SK-N-SH (cell line): ENCODE measurements around the gene SMIM10L2A. TPM values are rescaled to one million over a fixed set of nuclear protein-coding genes. Genes with fewer than 3 reads are reported as not detected.

Source experiments
- CTCF ChIA-PET: fragments of 300-600, 350-600 bp; formaldehyde crosslinking; extraction: SDS; loops from one replicate; lab custom pipeline; 2021; lab: Yijun Ruan, JAX
- POLR2A ChIA-PET: fragments of 350-600 bp; sonication (Branson Sonifier 250); formaldehyde crosslinking; extraction: SDS; loops from one replicate; lab custom pipeline; 2020; ENCODE audit warnings: antibody characterized with exemption, inconsistent platforms; lab: Yijun Ruan, JAX
- DNase-seq: peaks from one replicate; pipeline ENCODE4 v3.0.0; 2012
- H2AFZ ChIP-seq: fragments of 200-600 bp; sonication (generic); 2 replicates; pipeline ENCODE4 v1.8.1; 2016; ENCODE audit warnings: antibody characterized with exemption, mild to moderate bottlenecking, low read depth
- H3F3A ChIP-seq: fragments of 200-600 bp; sonication (generic); replicated peaks from 2 replicates; pipeline ENCODE3; 2016; ENCODE audit warnings: antibody characterized with exemption, mild to moderate bottlenecking; ENCODE audit not compliant: insufficient read depth
- H3K27ac ChIP-seq, 2 experiments: fragments of 200-500 bp in 1 of 2; fragments of 200-600 bp in 1 of 2; sonication (Bioruptor generic) in 1 of 2; sonication (generic), shearing (Covaris generic) in 1 of 2; 2 replicates each; pipeline versions ENCODE4 v1.5.1 to v1.6.1; 2014 to 2016; ENCODE audit warnings: low read depth in 2 of 2, inconsistent platforms in 1 of 2, low read length in 1 of 2, mild to moderate bottlenecking in 1 of 2, mixed read lengths in 1 of 2
- H3K27me3 ChIP-seq: fragments of 200-600 bp; sonication (generic), shearing (Covaris generic); 2 replicates; pipeline ENCODE4 v1.6.1; 2016; ENCODE audit warnings: mixed run types; ENCODE audit not compliant: insufficient read depth
- H3K36me3 ChIP-seq, 2 experiments: fragments of 200-500 bp in 1 of 2; fragments of 200-600 bp in 1 of 2; sonication (Bioruptor generic) in 1 of 2; sonication (generic) in 1 of 2; replicated peaks in 1 of 2; 2 replicates each; pipeline versions ENCODE3 to v1.5.1; 2014 to 2016; ENCODE audit warnings: low read length in 1 of 2, mild to moderate bottlenecking in 1 of 2; ENCODE audit not compliant: insufficient read depth in 2 of 2, control insufficient read depth in 1 of 2
- H3K4me1 ChIP-seq, 2 experiments: fragments of 200-500 bp in 1 of 2; fragments of 200-600 bp in 1 of 2; sonication (Bioruptor generic) in 1 of 2; sonication (generic), shearing (Covaris generic) in 1 of 2; 2 replicates each; pipeline versions ENCODE4 v1.5.1 to v1.6.1; 2014 to 2016; ENCODE audit warnings: low read depth in 1 of 2, low read length in 1 of 2, mixed run types in 1 of 2; ENCODE audit not compliant: insufficient read depth in 2 of 2, control insufficient read depth in 1 of 2
- H3K4me2 ChIP-seq: fragments of 200-600 bp; sonication (generic), shearing (Covaris generic); 2 replicates; pipeline ENCODE4 v1.6.1; 2017; ENCODE audit warnings: mixed run types
- H3K4me3 ChIP-seq, 2 experiments: fragments of 200-500 bp in 1 of 2; fragments of 200-600 bp in 1 of 2; sonication (Bioruptor generic) in 1 of 2; sonication (generic), shearing (Covaris generic) in 1 of 2; 2 replicates each; pipeline versions ENCODE4 v1.5.1 to v1.8.1; 2014 to 2016; ENCODE audit warnings: low read depth in 2 of 2, inconsistent platforms in 1 of 2, low read length in 1 of 2, mild to moderate bottlenecking in 1 of 2, mixed read lengths in 1 of 2, moderate library complexity in 1 of 2
- H3K79me2 ChIP-seq: fragments of 200-600 bp; sonication (generic); 2 replicates; pipeline ENCODE4 v1.8.1; 2017; ENCODE audit warnings: mild to moderate bottlenecking; ENCODE audit not compliant: insufficient read depth
- H3K9ac ChIP-seq: fragments of 200-600 bp; sonication (generic); 2 replicates; pipeline ENCODE4 v1.6.1; 2017; ENCODE audit warnings: mixed run types
- H3K9me2 ChIP-seq: fragments of 200-600 bp; sonication (generic); 2 replicates; pipeline ENCODE4 v1.6.1; 2017; ENCODE audit warnings: mixed run types
- H3K9me3 ChIP-seq: fragments of 200-600 bp; sonication (generic); 2 replicates; pipeline ENCODE4 v1.6.1; 2017; ENCODE audit warnings: mixed run types, mild to moderate bottlenecking, moderate library complexity
- H4K20me1 ChIP-seq: fragments of 200-600 bp; sonication (generic); 2 replicates; pipeline ENCODE4 v1.6.1; 2017; ENCODE audit warnings: mild to moderate bottlenecking, mixed run types; ENCODE audit not compliant: insufficient read depth
- CHD2 ChIP-seq: fragments of 150-350 bp; IDR thresholded peaks from 2 replicates; pipeline ENCODE4 v1.6.1; 2018; ENCODE audit warnings: low read length; ENCODE audit not compliant: partially characterized antibody
- ELF1 ChIP-seq: IDR thresholded peaks from 2 replicates; pipeline ENCODE4 v1.4.0; 2012
- EZH2phosphoT487 ChIP-seq: fragments of 200-600 bp; sonication (generic); IDR thresholded peaks from 2 replicates; pipeline ENCODE4 v1.6.1; 2017; ENCODE audit warnings: low read depth, mixed run types, mild to moderate bottlenecking, antibody characterized with exemption, moderate library complexity, borderline replicate concordance
- FOSL2 ChIP-seq: IDR thresholded peaks from 2 replicates; pipeline ENCODE4 v1.4.0; 2012; ENCODE audit warnings: low read depth, mild to moderate bottlenecking, moderate library complexity, borderline replicate concordance
- FOXJ3 ChIP-seq: sonication (generic); formaldehyde crosslinking; IDR thresholded peaks from 2 replicates; pipeline ENCODE4 v1.5.1; 2020; ENCODE audit warnings: mild to moderate bottlenecking, missing genetic modification reagents
- GATA2 ChIP-seq: sonication (generic); formaldehyde crosslinking; IDR thresholded peaks from 2 replicates; pipeline ENCODE4 v1.5.0; 2020; ENCODE audit warnings: mild to moderate bottlenecking, missing genetic modification reagents
- JUND ChIP-seq: IDR thresholded peaks from 2 replicates; pipeline ENCODE4 v1.4.0; 2012
- MXI1 ChIP-seq: IDR thresholded peaks from 2 replicates; pipeline ENCODE4 v1.6.1; 2012; ENCODE audit warnings: mild to moderate bottlenecking, low read depth, low read length, improper control_type of control experiment
- NFIC ChIP-seq: IDR thresholded peaks from 2 replicates; pipeline ENCODE4 v1.4.0; 2012; ENCODE audit warnings: borderline replicate concordance
- POLR2AphosphoS5 ChIP-seq: IDR thresholded peaks from 2 replicates; pipeline ENCODE4 v1.6.1; 2012; ENCODE audit warnings: low read depth, low read length
- RAD21 ChIP-seq: IDR thresholded peaks from 2 replicates; pipeline ENCODE4 v1.6.1; 2012; ENCODE audit warnings: mild to moderate bottlenecking, low read length
- SMC3 ChIP-seq: IDR thresholded peaks from 2 replicates; pipeline ENCODE4 v1.6.1; 2012; ENCODE audit warnings: low read depth, low read length, improper control_type of control experiment
- TAF1 ChIP-seq: IDR thresholded peaks from 2 replicates; pipeline ENCODE4 v1.6.1; 2012; ENCODE audit warnings: low read depth, mild to moderate bottlenecking, low read length, moderate library complexity, borderline replicate concordance
- TCF12 ChIP-seq: IDR thresholded peaks from 2 replicates; pipeline ENCODE4 v1.4.0; 2012
- TEAD4 ChIP-seq: IDR thresholded peaks from 2 replicates; pipeline ENCODE4 v1.4.0; 2012; ENCODE audit warnings: mild to moderate bottlenecking, borderline replicate concordance; ENCODE audit not compliant: insufficient read depth
- WGBS: methylation state at CpG from one replicate; pipeline ENCODE4 v1.1.6; 2017; ENCODE audit warnings: low lambda C conversion rate; 5-methylcytosine and 5-hydroxymethylcytosine counted together
- polyA plus RNA-seq, 3 experiments: library from polyadenylated mRNA; depleted of rRNA; stranded (reverse); fragments of >200 nt; gene quantifications; 2 replicates each; pipeline ENCODE4 v1.2.3, GENCODE V29; 2012
- TF ChIP-seq, protein P1 (sequence below): IDR thresholded peaks from 2 replicates; pipeline ENCODE4 v1.4.0; 2012; ENCODE audit warnings: low read depth, borderline replicate concordance
- TF ChIP-seq, protein P2 (sequence below): fragments of 200-600 bp; sonication (generic); IDR thresholded peaks from 2 replicates; pipeline ENCODE4 v1.6.1; 2017; ENCODE audit warnings: antibody characterized with exemption, mild to moderate bottlenecking, moderate library complexity
- TF ChIP-seq, protein P3 (sequence below): fragments of 150-350 bp; IDR thresholded peaks from 2 replicates; pipeline ENCODE4 v1.6.1; 2016; ENCODE audit warnings: mild to moderate bottlenecking, low read depth, low read length
- TF ChIP-seq, protein P4 (sequence below): IDR thresholded peaks from 2 replicates; pipeline ENCODE4 v1.4.0; 2012; ENCODE audit warnings: low read depth
- TF ChIP-seq, protein P5 (sequence below): IDR thresholded peaks from 2 replicates; pipeline ENCODE4 v1.6.1; 2012; ENCODE audit warnings: mild to moderate bottlenecking, low read depth, low read length, moderate library complexity

The SMIM10L2A gene
- polyA plus RNA-seq, 1 of the 3 experiments (the other 2 are of a cell fraction) = 0.15 TPM

DNA sequence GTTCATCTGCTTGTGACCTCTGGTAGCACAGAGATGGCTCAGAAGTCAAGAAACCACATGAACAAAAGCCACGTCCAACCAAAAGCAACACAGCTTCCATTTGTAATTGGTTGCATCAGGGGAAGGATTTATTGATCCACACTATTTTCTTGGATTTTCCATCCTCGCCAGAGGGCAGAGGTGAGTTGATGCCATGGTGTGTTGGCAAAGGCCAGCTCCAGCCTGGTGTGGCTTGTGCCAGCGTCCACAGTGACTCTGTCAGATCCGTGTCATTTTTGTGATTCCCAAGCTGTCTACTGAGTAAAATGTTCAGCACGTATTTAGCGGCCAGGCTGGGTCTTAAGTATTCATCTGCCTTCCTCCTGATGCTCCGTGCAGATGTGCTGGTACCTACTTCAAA, 30.0 kb upstream of the SMIM10L2A start:
- Histone ChIP-seq H3K9me3 (no peaks in the 10 kb centered on the region), H4K20me1 (no peaks in the 10 kb centered on the region), H3K9ac (no peak overlapping the region), H3K36me3 (no peaks in the 10 kb centered on the region), H3K27me3 (no peaks in the 10 kb centered on the region), H3K27ac (no peak overlapping the region), H3K9me2 (no peaks in the 10 kb centered on the region), H3K4me1 (no peaks in the 10 kb centered on the region), H3F3A (no peaks in the 10 kb centered on the region), H2AFZ (no peak overlapping the region), H3K79me2 (no peaks in the 10 kb centered on the region), H3K4me3 (no peak overlapping the region), H3K4me2 (no peak overlapping the region)
- ChIA-PET POLR2A (no interaction called here), CTCF (no interaction called here)
- 6% methylated on average over 6 of the region's 7 CpGs for WGBS
- TF ChIP-seq ELF1 (no peak), GATA2 (no peak), FOXJ3 (CRISPR knock-in tag) (no peak), CHD2 (no peak), SMC3 (no peak), TEAD4 (no peak)
- TF ChIP-seq, protein P1, sequence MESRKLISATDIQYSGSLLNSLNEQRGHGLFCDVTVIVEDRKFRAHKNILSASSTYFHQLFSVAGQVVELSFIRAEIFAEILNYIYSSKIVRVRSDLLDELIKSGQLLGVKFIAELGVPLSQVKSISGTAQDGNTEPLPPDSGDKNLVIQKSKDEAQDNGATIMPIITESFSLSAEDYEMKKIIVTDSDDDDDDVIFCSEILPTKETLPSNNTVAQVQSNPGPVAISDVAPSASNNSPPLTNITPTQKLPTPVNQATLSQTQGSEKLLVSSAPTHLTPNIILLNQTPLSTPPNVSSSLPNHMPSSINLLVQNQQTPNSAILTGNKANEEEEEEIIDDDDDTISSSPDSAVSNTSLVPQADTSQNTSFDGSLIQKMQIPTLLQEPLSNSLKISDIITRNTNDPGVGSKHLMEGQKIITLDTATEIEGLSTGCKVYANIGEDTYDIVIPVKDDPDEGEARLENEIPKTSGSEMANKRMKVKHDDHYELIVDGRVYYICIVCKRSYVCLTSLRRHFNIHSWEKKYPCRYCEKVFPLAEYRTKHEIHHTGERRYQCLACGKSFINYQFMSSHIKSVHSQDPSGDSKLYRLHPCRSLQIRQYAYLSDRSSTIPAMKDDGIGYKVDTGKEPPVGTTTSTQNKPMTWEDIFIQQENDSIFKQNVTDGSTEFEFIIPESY = no peak
- TF ChIP-seq, protein P2, sequence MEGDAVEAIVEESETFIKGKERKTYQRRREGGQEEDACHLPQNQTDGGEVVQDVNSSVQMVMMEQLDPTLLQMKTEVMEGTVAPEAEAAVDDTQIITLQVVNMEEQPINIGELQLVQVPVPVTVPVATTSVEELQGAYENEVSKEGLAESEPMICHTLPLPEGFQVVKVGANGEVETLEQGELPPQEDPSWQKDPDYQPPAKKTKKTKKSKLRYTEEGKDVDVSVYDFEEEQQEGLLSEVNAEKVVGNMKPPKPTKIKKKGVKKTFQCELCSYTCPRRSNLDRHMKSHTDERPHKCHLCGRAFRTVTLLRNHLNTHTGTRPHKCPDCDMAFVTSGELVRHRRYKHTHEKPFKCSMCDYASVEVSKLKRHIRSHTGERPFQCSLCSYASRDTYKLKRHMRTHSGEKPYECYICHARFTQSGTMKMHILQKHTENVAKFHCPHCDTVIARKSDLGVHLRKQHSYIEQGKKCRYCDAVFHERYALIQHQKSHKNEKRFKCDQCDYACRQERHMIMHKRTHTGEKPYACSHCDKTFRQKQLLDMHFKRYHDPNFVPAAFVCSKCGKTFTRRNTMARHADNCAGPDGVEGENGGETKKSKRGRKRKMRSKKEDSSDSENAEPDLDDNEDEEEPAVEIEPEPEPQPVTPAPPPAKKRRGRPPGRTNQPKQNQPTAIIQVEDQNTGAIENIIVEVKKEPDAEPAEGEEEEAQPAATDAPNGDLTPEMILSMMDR = no peak
- TF ChIP-seq, protein P3, sequence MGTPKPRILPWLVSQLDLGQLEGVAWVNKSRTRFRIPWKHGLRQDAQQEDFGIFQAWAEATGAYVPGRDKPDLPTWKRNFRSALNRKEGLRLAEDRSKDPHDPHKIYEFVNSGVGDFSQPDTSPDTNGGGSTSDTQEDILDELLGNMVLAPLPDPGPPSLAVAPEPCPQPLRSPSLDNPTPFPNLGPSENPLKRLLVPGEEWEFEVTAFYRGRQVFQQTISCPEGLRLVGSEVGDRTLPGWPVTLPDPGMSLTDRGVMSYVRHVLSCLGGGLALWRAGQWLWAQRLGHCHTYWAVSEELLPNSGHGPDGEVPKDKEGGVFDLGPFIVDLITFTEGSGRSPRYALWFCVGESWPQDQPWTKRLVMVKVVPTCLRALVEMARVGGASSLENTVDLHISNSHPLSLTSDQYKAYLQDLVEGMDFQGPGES = no peak
- no peak for DNase-seq

DNA sequence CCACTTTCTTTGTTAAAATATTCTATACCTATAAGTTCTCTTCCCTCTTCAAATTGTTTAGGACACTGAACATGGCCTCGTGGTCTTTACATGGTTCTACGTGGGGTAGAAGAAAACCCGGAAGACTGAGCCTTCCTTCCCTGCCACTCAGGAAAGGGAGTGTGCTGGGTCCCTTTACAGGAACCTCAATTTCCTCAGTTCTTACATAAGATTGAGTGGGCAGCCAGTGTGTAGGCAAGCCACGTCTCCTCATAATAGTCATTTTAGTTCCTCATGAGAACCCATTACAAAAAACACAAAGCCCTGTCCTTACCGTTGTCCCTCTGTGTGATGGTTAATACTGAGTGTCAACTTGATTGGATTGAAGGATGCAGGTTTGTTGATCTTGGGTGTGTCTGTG, 28.7 kb upstream of the SMIM10L2A start:
- Histone ChIP-seq H3K27me3 (no peaks in the 10 kb centered on the region), H3K27ac (no peak overlapping the region), H2AFZ (no peak overlapping the region), H3K9me2 (no peaks in the 10 kb centered on the region), H3K9me3 (no peaks in the 10 kb centered on the region), H3K36me3 (no peaks in the 10 kb centered on the region), H3K79me2 (no peaks in the 10 kb centered on the region), H4K20me1 (no peaks in the 10 kb centered on the region), H3K4me3 (no peak overlapping the region), H3K4me2 (no peak overlapping the region), H3F3A (no peaks in the 10 kb centered on the region), H3K4me1 (no peaks in the 10 kb centered on the region), H3K9ac (no peak overlapping the region)
- no peak for DNase-seq
- ChIA-PET CTCF (no interaction called here), POLR2A (no interaction called here)
- 32% methylated on average over 5 of the region's 5 CpGs for WGBS
- TF ChIP-seq RAD21 = no peak
- no peak for TF ChIP-seq EZH2phosphoT487
- TF ChIP-seq SMC3 = no peak
- no peak for TF ChIP-seq POLR2AphosphoS5
- no peak for TF ChIP-seq GATA2
- no peak for TF ChIP-seq TCF12
- TF ChIP-seq NFIC = no peak
- no peak for TF ChIP-seq TAF1
- no peak for TF ChIP-seq FOXJ3 (CRISPR knock-in tag)
- TF ChIP-seq, protein P4, sequence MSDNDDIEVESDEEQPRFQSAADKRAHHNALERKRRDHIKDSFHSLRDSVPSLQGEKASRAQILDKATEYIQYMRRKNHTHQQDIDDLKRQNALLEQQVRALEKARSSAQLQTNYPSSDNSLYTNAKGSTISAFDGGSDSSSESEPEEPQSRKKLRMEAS = no peak
- TF ChIP-seq JUND = no peak
- TF ChIP-seq FOSL2 = no peak
- TF ChIP-seq, protein P5, sequence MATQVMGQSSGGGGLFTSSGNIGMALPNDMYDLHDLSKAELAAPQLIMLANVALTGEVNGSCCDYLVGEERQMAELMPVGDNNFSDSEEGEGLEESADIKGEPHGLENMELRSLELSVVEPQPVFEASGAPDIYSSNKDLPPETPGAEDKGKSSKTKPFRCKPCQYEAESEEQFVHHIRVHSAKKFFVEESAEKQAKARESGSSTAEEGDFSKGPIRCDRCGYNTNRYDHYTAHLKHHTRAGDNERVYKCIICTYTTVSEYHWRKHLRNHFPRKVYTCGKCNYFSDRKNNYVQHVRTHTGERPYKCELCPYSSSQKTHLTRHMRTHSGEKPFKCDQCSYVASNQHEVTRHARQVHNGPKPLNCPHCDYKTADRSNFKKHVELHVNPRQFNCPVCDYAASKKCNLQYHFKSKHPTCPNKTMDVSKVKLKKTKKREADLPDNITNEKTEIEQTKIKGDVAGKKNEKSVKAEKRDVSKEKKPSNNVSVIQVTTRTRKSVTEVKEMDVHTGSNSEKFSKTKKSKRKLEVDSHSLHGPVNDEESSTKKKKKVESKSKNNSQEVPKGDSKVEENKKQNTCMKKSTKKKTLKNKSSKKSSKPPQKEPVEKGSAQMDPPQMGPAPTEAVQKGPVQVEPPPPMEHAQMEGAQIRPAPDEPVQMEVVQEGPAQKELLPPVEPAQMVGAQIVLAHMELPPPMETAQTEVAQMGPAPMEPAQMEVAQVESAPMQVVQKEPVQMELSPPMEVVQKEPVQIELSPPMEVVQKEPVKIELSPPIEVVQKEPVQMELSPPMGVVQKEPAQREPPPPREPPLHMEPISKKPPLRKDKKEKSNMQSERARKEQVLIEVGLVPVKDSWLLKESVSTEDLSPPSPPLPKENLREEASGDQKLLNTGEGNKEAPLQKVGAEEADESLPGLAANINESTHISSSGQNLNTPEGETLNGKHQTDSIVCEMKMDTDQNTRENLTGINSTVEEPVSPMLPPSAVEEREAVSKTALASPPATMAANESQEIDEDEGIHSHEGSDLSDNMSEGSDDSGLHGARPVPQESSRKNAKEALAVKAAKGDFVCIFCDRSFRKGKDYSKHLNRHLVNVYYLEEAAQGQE = no peak
- no peak for TF ChIP-seq MXI1
